GM19099 (cell line): ENCODE data around the gene SLAIN1.

Experiments used
- POLR2A ChIP-seq: IDR thresholded peaks from 3 replicates; pipeline ENCODE4 v1.6.1; 2011; ENCODE audit warnings: low read depth; ENCODE audit not compliant: insufficient read length; ENCODE audit errors: extremely low read depth

The SLAIN1 gene

GRCh38 chr13:77737583-77738200 is 40.2 kb downstream of the SLAIN1 start:
- no peak for TF ChIP-seq POLR2A

- TF ChIP-seq POLR2A: no peak
Measured at GRCh38 chr13:77740097-77740735, 42.7 kb downstream of the SLAIN1 start.

GRCh38 chr13:77740931-77741596 is 43.6 kb downstream of the SLAIN1 start:
- no peak for TF ChIP-seq POLR2A

- no peak for TF ChIP-seq POLR2A
Measured at GRCh38 chr13:77741597-77741972, 44.1 kb downstream of the SLAIN1 start.

- TF ChIP-seq POLR2A: no peak
Measured at GRCh38 chr13:77742801-77743200, 45.3 kb downstream of the SLAIN1 start.

GRCh38 chr13:77745784-77746183 is 48.3 kb downstream of the SLAIN1 start:
- no peak for TF ChIP-seq POLR2A

- no peak for TF ChIP-seq POLR2A
Measured at GRCh38 chr13:77749344-77749880, 51.9 kb downstream of the SLAIN1 start.

GRCh38 chr13:77751513-77752456 is 54.3 kb downstream of the SLAIN1 start:
- TF ChIP-seq POLR2A: no peak

GRCh38 chr13:77752512-77753069 is 55.1 kb downstream of the SLAIN1 start:
- TF ChIP-seq POLR2A: no peak

GRCh38 chr13:77760893-77761292 is 63.4 kb downstream of the SLAIN1 start:
- no peak for TF ChIP-seq POLR2A

GRCh38 chr13:77767413-77767812 is 69.9 kb downstream of the SLAIN1 start:
- TF ChIP-seq POLR2A: no peak

GRCh38 chr13:77774181-77774580 is 76.7 kb downstream of the SLAIN1 start:
- TF ChIP-seq POLR2A: no peak

GRCh38 chr13:77776704-77777103 is 79.2 kb downstream of the SLAIN1 start:
- no peak for TF ChIP-seq POLR2A

GRCh38 chr13:77779552-77780272 is 82.2 kb downstream of the SLAIN1 start:
- no peak for TF ChIP-seq POLR2A
